ENCODE results near the gene GPR155. TPM values are rescaled to one million over a fixed set of nuclear protein-coding genes. Genes with fewer than 3 reads are reported as not detected.
"Not testable (repeated sequence)": the region's sequence is repeated elsewhere in the genome, so short reads cannot be mapped to it uniquely, and the experiment has no call there.

The GPR155 gene
- total RNA-seq, 2 donors from 2014 or later = 2.3 to 4.1 TPM

GRCh38 chr2:174395284-174395968, 91.4 kb downstream of the GPR155 start, which contains the start of gene SCRN3:
TSS of gene SCRN3 (plus strand) at chr2:174395730. CDS start at chr2:174398284, 2,554 bp downstream.
- ATAC-seq (peak; percentile 94), DNase-seq (peak; percentile 87 to 89)
- intact Hi-C loops (cut with DNase I, micrococcal nuclease) = no loop called here

GRCh38 chr2:174392706-174393105, 94.1 kb downstream of the GPR155 start:
- DNase-seq (no peak), ATAC-seq (no peak)
- intact Hi-C loops (cut with DNase I, micrococcal nuclease) = no loop called here

GRCh38 chr2:174390303-174390702, 96.5 kb downstream of the GPR155 start:
- ATAC-seq = peak; percentile 64
- intact Hi-C loops (cut with DNase I, micrococcal nuclease); DNase-seq: not testable (repeated sequence)

- intact Hi-C loops (cut with DNase I, micrococcal nuclease) = no loop called here
- DNase-seq = no peak
- ATAC-seq = peak; percentile 23
Measured at GRCh38 chr2:174389542-174389941, 97.3 kb downstream of the GPR155 start.

GRCh38 chr2:174388706-174389105, 98.1 kb downstream of the GPR155 start:
- DNase-seq; ATAC-seq; intact Hi-C loops (cut with DNase I, micrococcal nuclease): not testable (repeated sequence)

GRCh38 chr2:174385201-174385600, 101.6 kb downstream of the GPR155 start:
- intact Hi-C loops (cut with DNase I, micrococcal nuclease) = no loop called here
- no peak for DNase-seq

GRCh38 chr2:174383796-174384195, 103.0 kb downstream of the GPR155 start:
- no peak for DNase-seq
- no peak for ATAC-seq
- intact Hi-C loops (cut with DNase I, micrococcal nuclease) = no loop called here

More at GRCh38 chr2:174385201-174385600, 101.6 kb downstream of the GPR155 start:
- ATAC-seq = no peak

Other genes with a start within 250 kb of the GPR155 start
- 10 to 100 TPM; 59.2 to 67.2 TPM for gene OLA1, start 238.5 kb downstream of the GPR155 start, total RNA-seq
- gene SP9, start 152.1 kb downstream of the GPR155 start, total RNA-seq = not detected
- gene SCRN3, start 91.3 kb downstream of the GPR155 start, total RNA-seq = 10 to 100 TPM; 25.7 to 26.7 TPM
- gene WIPF1, start 110.8 kb upstream of the GPR155 start, total RNA-seq = 10 to 100 TPM in 1 of 2 donors, 1 to 10 TPM in 1; 8.8 to 17.4 TPM

All from left colon (tissue), 2 donors.